HG03432 (cell line): ENCODE results near the gene C1orf105.
A peak's percentile ranks its signal among the peaks of the same experiment; 100 is the strongest.

ENCODE experiments used
- ATAC-seq: cut with Tn5 transposase; IDR thresholded peaks from one replicate; pipeline ENCODE4 v1.9.1; 2021; ENCODE audit warnings: mild to moderate bottlenecking, moderate library complexity; ENCODE audit not compliant: unreplicated experiment

Gene C1orf105

DNA sequence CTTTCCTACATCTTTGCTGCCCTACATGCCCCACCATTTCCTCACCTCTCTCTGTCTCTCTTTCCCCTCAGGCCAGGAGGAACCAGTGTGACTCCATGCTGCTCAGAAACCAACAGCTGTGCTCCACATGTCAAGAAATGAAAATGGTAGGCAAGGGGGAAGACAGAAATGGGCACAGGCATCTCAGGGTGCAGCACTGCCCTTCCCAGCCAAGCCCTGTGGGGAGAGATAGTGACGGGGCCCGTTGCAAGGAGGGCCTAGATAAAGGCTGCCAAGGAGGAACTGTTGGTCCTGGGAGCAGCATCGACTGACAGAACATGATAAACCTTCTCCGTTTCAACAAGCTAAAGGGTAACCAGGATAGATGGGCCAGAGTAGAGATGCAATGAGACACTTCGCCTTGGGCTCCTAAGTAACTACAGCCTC is 35.9 kb downstream of the C1orf105 start:
- no peak for ATAC-seq

DNA sequence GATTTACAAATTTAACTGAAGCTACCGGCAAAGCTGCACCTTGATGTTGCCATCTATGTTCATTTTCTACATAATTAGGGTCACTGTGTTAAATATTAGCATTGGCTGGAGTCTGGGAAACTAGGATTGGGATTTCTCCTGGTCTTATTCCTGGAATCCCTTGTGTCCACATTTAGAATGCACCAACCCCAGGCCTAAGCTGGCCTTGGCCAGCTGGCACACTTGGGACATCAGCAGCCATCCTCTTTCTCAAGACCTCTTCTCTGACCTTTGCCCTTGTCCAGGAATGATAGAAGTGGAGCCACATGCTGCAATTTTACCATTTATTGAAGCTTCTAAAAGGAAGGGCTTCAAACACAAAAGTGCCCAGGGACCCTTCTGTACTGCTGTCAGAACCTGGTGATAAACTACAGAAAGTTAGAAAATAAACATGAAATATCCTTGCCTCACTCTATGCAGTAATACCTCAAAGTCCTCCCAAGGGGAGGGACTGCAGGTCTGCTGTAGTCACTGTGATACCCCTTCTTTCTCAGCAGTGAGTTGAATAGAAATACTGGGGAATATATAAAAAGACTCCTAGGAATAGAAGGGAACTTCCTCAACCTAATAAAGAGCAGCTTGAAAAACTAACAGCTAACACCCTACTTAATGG is 37.1 kb downstream of the C1orf105 start:
- ATAC-seq: no peak

DNA sequence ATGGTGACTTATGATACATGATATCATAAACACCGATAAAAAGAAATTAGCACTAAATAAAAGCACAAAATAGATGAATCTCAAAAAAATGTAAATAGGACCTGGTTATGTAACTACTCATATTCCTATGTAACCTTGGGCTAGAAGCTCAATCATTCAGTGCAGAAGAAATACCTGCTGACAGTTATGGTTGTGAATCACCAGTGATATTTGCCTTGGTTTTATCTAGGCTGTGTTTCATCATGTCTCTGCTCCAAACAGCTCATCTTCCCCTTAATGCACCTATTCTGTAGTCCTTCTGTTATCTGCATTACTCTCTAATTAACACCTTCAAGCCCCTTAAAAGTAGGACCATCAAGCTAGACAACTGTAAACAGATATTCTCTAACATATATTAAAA is 39.7 kb downstream of the C1orf105 start:
- no peak for ATAC-seq

DNA sequence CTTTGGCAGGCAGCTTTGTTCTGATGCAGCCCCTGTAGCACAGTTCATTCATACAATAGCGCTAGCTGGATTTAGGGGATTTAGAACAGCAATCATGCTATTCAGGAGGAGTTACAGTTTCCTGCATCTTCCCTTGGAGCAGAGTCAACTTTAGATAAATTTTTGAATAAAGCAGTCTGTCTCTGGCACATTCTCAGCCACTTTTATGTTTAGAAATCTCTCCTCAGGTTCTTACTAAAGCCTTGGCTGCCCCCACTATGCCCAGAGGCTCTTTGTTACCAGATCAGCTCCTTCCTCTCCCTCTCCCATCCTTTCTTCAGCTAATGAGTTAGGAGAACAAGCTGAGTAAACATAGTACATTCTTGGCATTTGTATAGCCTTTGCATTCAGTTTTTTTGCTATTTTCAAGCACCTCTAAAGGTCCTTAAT is 40.4 kb downstream of the C1orf105 start:
- ATAC-seq: no peak

DNA sequence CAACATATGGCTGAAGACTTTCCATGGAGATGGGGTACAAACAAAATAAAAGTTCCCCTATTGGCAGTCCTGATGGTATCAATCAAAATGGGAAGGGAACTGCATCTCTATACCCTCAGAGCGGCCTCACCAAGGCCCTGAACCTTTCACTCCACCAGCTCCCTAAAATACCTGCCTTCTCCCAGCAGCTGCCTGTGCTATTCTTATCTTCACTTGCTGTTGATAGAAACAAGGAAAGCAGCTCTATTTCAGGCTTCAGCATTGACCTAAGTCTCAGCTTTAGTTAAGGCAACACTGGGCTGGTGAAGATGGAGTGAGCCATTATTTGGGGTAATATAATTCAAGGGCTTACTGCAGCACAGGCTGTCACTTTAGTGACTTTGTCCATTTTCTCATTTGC is 45.1 kb downstream of the C1orf105 start:
- no peak for ATAC-seq

DNA sequence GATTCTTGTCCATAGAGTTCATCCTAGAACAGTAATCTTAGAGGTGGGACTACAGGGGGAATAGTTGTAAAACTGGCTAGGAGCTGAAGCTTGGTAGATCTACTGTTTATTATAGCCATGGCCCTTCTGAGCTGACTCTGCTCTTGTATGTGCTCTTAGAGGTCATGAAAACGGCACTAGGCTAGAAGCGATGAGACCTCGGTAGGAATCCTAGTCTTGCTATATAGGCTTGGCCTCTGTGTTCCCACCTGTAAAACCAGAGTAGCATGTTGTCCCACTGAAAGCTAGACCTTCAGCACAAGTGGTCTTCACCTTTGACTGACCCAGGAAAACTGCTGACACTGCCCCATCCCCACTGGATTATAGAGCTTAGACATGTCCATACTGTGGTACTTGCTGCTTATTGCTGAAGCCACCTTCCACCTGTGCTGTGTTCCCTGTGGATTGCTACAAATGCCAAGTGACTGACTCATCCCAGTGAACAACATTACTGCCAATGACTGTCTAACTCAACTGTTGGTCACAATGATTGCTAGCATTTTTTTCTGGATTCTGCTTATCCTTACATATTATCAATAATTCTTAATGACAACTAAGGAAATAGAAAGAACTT is 46.4 kb downstream of the C1orf105 start:
- ATAC-seq: no peak

DNA sequence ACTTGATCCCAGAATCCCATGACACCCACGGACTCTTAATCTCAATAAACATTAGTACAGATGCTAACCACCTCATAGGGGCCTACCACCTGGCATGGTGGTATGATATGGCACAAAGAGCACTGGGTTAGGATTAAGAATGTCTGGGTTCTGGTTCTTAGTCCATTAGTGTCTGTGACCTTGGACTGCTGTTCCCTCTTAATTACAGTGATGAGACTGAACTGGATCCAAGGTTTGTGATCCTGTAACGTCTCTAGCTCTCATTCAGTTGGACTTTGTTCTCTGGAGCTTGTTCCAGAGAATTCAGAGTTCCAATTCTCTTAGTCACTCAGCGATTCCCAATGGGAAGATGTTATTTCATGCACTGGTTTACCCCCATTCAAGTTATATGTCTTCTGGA is 47.0 kb downstream of the C1orf105 start:
- ATAC-seq: no peak

DNA sequence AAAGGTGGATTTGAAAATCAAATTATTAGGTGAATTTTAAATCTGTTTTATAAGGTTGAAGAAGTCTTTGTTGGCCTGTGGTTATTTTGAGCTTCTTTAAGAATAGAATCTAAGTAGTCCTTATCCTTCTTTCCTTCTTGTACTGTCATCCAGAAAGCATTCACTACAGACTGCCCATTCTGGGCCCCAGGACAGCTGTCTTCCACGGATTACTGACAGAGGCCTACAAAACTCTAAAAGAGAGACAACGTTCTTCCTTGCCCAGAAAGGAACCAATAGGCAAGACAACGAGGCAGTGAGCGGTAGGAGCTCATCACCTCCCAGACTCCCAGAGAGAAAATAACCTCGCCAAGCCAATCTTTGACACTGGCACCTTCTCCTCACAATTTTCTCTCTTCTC is 47.8 kb downstream of the C1orf105 start:
- ATAC-seq: no peak

DNA sequence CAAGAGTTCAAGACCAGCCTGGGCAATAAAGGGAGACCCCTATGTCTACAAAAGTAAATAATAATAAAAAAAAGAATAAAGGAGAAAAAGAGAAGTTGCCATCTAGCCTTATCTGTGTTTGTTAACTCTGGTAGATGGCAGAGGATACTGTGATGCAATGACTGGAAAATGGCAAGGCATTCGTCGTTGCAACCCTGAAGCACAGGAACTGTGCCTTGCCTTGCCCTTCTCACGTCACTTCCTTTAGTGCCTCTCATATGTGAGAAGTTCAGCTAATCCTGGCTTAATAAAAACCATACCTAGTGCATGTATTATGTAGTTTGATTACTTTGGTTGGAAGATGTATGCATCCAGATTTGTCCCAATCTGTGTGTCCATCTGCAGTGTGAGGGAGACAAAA is 49.2 kb downstream of the C1orf105 start:
- no peak for ATAC-seq

DNA sequence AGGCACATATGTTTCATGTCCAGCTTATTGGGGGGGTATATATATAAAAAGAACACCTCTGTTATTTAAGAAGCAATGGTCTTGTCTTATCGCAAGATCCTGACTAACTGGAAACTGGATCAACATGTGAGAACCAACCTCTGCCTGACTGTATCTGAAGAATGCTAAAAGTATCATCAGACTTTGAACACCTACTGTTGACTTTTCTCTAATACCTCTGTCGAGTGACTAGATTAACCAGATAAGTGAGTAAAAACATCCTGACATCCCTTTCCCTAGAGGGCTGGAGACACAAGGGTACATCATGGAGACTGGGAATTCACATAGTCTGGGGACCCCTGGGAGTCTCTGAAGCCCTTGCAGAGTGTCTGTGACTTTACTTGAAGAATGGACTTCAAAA is 49.7 kb downstream of the C1orf105 start:
- no peak for ATAC-seq

DNA sequence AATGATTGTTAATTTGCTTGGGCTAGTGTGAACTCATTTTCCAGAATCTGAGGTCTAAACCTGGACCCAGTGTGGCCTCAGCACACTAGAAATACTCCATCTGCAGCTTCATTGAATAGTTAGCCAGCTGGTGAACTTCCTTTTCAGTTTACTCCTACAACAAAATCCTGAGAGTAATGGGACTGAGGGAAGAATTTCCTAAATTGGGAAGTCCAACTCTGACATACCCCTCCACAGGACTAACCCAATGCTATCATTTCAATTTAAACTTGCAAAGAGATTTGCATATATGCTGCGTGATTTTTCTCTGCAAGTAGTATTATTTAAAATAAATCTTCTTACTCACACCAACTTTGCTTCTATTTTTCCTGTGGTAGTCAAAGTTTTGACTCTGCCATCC is 51.2 kb downstream of the C1orf105 start:
- no peak for ATAC-seq

DNA sequence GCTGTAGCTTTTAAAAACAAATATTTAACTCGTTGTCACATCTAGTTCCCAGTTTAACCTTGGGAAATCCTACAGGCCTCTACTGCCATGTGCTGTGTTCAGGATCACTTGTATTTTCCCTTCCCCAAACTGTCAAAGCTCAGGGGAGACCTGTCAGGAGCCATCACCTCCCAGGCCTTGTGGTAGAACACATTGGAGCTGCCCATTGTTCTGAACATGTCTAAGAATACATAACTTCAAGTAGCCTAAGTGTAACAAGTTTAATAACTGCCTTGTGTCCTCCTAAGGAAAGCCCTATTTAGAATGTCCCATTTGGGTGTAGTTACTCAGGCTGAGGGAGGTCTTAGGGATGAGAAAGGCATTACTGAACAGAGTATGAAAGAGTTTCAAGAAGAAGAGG is 52.0 kb downstream of the C1orf105 start:
- ATAC-seq: no peak

DNA sequence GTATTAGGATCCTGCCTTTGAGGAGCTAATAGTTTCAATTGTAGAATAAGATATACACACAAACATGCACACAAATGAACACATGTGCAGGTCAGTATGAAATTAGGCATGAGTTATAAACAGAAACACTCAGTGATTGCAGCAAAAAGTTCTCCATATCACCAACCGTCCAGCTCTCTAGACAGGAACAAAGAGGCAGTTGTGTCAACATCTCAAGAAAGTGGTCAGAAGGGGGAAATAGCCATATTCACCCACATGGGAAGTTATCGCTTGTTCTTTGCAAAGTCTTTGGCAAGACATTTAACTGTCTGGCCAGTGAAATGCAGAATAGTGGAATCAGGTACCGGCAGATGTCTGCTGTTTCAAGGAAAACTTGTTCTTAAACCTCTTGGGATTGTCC is 52.8 kb downstream of the C1orf105 start:
- no peak for ATAC-seq

DNA sequence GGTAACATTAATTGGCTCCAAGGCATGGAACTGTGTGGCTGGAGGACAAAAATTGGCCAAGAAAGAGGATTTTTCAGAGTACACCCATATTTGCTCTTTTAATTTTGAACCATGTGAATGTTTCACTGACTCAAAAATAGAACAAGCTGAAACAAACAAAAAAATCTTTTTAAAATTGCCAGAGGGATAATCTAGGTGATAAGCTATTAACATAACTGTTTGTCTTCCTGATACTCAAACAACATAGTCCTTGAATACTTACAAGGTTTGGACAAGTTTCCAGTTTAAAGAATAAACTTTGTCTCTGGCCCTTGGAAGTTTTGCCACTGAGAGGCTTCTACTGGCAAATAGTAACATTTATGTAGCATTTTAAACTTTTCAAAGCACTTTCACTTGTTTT is 53.4 kb downstream of the C1orf105 start:
- no peak for ATAC-seq

DNA sequence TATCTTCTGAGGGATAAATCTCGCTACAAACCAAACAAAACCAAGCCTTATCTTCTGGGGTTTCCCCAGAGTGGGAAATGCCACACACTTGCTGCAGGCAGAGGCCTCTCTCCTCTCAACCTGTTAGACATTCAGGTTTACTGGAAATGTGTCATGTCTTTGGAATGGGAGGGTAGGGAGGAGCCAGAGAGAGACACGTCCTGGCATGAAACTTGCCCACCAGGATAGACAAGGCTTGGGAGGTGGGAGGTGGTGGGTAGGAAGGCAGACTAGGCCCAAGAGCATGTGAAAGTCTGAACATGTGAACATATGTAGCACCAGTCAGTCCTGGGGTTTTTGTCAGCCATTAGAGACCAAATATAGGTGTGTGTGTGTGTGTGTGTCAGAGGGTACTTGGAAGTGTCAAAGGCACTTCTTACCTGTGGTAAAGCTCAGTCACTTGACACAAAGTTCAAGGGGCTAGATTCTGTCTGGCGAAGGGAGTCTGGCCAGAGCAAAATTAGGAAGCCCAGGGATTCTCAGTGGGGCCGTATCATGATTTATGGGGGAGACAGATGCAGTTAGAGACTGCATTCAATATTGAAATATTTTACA is 55.8 kb downstream of the C1orf105 start:
- no peak for ATAC-seq

DNA sequence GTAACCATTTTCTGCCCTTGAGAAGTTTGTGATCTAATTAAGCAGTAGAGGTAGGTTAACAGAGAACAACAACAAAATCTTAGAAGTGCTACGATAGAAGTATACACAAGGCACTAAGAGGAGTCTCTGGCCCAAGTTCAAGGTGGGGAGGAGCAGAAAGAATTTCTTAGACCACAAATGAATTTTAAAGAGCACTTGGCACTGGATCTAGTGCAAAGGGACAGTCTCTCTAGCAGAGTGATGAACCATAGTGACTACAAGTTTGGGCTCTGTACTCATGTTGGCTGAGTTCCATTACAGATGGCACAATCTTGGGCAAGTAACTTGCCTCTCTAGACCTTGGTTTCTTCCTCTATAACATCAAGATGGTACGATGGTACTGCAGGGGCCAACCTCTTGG is 56.7 kb downstream of the C1orf105 start:
- ATAC-seq: no peak

DNA sequence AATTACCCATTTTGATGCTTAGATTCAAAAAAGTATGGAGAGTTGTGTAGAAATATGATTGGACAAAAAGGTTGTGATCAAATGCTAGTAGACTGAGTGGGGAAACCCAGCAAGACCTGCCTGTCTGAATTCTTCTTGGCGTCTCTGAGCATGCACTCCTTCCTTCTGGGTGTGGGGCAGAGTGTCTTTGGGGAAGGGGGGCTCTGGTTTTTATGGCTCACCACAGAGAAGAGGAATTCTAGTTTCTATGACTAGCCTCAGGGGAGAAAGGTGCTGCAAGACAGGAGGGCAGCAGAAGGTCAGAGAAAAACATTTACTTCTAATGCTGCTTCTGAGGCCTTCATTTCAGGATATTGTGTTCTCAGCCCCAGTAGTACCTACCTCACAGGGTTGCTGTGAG is 57.3 kb downstream of the C1orf105 start:
- ATAC-seq: no peak

DNA sequence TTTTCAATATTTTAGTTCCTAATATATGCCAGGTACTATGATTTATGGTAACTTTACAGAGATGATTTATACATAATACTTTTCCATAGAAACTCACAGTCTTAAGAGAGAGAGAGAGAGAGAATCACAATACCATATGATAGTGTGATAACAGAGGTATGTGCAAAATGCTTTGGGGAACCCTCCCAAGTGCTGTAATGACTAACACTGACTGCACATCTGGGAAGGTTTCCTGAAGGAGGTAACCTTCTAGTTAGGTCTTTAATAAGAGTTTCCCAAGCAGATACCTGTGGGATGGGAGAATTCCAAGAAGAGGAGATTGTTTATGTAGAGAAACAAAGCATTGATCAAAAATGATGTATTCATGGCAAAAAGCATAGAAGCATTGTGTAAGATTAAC is 58.0 kb downstream of the C1orf105 start:
- ATAC-seq: no peak

DNA sequence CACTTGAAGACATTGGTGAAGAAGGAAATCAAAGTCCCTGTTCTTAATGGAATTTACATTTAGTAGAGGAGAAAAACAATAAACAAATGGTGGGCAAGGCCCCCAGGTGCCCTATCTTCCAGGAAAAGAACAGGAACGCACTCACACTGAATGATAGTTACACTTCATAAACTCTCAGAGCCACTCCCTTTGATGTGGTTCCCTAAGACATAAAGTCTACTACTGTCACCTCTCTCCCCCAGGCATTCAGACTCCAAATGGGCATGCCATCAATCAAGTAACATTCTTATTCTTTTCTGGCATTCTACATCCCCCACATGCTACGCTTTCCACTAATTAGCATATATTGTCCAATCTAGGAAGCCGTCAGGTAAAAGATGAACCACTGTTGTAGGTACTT is 59.9 kb downstream of the C1orf105 start:
- no peak for ATAC-seq

DNA sequence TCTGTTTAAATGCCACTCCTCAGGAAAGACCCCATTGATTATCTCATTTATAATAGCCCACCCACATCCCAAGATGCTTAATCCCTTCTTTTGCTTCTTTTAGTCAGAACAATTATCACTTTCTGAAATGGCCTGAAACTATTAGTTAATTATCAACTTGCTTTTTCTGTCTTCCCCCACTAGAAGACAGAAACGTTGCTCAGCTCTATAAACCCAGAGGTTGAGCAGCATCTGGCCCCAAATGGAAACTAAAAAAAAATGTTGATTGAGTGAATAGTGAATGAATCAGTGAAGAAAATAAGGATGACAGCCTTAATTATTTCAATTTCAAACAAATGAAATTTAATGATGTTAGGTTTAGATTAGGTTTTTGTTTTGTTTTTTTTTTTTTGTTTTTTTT is 61.6 kb downstream of the C1orf105 start:
- ATAC-seq: peak; percentile 44

DNA sequence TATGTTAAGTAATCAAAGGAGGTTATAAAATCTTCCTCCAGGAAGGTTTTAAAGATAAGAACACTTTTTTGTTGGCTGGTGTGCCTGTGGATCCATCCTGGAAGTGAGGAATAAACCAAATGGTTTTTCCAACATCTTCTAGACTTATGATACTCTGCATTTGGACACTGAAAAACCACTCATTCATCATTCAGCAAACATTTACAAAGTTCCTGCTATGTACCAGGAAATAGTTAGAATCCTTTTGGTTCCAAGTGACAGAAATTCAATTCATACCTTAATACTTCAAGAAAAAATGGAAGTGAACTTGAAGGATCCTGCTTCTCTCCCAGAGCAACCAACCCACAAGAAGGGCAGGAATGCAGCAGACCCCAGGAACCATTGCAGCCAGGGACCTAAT is 63.0 kb downstream of the C1orf105 start:
- no peak for ATAC-seq

DNA sequence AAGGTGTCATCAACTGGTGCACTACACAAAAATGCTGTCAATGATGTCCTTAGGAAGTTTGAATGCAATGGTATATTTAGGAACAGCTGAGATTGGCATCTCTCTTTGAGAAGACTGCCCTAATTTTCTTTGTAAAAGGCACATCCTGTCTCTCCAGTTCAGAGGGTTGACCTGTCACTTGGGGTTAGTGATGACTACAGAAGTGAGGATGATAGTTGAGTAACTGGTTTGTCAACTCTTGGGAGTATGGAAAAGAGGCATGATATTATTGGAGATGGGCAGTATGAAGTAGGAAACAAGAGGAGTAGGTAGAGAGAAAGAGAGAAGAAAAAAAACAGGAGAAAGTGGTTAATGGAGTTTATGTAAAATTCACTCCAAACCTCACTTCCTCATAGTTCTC is 63.8 kb downstream of the C1orf105 start:
- ATAC-seq: no peak

DNA sequence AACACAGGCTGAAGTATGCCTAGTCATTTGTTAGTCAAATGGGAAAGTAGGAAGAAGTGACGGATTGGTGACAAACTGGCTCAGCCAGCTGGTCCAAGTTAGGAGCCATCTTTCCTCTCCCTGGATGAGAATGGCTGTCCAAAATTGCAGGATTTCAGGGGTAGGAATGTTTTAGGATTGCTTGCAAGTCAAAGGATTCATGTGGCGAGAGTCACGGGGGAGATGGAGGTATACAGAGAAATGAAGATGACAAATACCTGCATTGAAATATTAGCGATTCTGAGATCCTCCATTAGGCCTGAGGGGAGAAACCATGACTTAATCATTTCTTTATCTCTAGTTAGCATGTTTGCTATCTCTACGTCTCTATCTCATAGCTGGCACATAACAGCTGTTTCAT is 65.1 kb downstream of the C1orf105 start:
- no peak for ATAC-seq
